Erythroblast (primary cell): ENCODE results near the gene WNT4.

Experiments used
- DNase-seq, 2 experiments: peaks; one replicate each; lab custom pipeline; 2025; lab: John Stamatoyannopoulos, UW
- GATA1 ChIP-seq: IDR thresholded peaks from 2 replicates; pipeline ENCODE4 v1.6.1; 2011; ENCODE audit warnings: low read depth, mild to moderate bottlenecking, control low read depth, low read length, moderate library complexity
- POLR2A ChIP-seq: IDR thresholded peaks from 2 replicates; pipeline ENCODE4 v1.6.1; 2011; ENCODE audit warnings: mild to moderate bottlenecking, low read length

WNT4 gene

DNA sequence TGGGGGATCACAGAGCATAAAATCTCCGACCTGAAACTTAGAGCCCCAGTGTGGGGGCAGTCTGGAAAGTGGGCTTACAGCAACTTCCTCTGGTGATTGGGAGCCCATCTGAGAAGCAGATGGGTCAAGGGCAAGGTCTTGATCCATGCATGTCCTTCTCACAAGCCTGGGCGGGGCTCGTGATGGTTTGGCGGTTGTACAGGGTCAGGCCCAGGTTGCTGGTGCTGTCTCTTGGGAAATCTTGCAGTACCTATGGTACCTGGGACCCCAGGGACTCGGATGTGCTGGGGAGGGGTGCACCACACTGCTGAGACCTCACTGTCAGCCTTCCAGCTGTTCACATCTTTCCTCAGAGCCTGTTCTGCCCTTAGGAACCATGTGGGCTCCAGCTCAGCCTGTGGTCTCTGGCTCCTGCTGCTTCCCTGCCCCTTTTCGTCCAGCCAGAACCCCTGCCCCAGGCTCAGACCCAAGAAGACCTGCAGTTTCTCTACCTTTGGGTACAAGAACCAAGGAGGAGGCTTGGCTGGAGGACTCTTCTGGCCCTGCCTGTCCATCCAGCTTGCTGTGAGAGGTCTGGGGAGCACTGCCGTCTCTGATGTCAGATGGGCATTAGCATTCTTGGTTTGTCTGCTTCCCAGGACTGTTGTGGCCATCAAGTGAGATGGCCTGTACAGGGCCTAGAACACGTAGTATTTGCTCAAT is 24.5 kb downstream of the WNT4 start:
- no peak for DNase-seq
- TF ChIP-seq POLR2A: no peak
- TF ChIP-seq GATA1: no peak

DNA sequence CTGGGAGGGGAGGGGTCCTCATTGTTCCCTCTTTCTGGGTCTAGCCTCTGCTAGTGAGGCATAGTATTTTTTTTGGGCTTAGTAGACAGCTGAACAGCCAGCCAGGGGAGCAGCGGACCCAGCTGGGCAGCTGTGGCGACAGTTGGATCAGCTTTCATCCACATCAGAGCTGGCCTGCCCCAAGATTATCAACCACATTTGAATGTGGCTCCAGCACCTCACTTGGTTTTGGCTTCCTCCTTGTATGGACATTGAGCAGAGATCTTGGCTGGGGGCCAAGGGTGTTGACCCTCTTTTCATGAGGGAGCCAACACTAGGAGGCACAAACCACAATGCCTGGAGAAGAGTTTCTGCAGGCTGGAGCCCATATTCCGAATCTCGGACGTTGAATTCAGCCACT is 25.0 kb downstream of the WNT4 start:
- TF ChIP-seq GATA1: no peak
- no peak for TF ChIP-seq POLR2A
- DNase-seq: peak in 1 of 2 experiments; percentile 40

DNA sequence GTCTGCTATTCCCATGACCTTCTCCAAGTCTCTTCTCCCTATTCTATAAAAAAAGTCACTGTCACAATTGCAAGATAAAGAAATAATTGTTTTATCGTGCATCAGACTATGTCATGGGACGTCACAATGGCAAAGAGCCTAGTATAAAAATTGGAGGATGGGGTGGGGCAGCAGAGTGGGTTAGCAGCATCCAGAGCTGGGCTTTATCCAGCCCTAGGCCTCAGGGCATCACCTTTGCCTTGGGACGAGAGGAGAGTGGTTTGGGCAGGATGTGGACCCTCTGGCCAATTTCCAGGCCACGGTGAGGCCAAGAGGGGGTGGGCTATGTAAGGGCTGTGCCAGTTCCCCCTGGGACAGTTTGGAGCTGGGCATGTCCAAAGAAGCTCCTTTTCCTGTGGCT is 25.7 kb downstream of the WNT4 start:
- no peak for DNase-seq
- TF ChIP-seq POLR2A (no peak), GATA1 (no peak)

DNA sequence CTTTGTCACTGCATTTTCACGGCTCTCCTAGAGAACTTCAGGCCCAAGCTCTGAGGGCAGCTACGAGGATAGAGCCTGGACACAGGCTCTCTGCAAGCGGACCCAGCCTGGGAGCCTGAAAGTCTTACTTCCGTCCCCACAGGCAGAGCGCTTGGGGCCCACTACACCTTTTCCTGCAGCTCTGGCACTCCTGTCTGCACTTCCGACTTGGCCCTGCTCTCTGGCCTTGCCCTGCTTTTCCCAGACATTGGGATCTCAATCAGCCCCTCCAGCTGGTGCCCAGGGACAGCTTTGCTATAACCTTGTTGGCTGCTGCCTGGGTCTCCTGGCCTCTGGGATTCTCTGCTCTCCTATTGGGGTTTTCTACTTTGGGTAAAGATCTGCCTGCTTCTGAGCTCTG is 27.6 kb downstream of the WNT4 start:
- TF ChIP-seq GATA1 (no peak), POLR2A (no peak)

DNA sequence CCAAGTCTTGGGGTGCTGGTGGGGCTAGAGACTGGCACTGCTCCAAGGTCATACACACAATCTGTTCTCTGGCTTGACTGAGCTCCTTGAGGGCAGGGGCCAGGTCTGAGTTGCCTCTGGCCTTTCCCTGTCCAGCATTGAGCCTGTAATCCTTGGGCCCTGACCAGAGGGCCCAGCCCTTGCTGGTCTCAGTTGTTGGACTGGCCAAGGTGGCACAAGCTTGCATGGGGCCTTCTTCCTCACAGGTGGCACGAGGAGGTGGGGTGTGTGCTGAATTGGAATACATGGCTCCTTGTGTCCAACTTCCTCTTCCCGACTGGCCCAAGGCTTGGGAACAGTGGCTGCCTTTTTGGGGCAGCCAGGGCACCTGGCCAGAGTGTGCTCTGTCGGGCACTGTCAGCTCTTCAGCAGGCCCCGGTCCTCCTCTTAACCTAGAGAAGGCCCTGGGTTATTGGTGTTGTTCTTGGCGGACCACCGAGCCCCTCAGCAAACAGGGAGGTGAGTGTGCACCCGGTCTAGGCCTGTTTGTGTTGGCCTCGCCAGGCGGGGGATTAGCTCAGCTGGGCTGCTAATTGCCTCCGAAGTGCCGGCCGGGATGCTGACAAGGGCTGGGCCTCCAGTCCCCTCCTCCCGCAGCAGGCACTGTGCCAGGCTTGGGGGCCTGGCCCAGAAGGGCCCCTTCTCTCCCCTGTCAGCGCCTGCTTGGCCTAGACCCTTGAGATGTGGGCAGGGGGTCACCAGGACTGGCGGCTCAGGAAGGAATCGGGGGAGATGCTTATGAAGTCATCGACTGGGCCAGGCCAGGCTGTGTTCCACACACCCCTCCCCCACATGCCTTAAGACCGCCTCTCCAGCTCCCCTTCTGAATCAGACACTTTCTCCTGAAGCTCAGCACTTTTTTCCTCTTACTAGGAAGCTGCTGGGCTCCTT is 28.5 kb downstream of the WNT4 start:
- TF ChIP-seq POLR2A (no peak), GATA1 (no peak)
- no peak for DNase-seq

More for the DNA sequence above, 27.6 kb downstream of the WNT4 start:
- DNase-seq: no peak

DNA sequence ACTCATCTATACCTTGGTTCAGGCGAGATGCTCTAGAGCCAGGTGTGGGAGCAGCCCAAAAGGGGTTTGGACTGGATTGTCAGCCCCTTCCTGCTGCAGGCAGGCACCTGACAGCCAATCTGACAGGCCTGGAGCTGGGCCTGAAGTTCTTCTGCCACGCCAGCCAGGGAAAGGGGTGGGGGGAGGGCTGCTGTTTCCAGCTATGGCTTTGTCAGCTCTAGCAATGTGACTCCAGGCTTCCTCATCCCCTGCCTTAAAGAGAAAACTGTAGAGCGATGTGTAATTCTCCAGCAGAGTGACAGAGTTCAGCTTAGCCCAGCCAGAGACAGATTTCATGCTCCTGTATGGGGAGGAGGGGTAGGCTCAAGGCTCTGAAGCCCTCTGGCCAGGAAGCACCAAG is 30.3 kb downstream of the WNT4 start:
- TF ChIP-seq POLR2A: no peak
- TF ChIP-seq GATA1: no peak
- no peak for DNase-seq

DNA sequence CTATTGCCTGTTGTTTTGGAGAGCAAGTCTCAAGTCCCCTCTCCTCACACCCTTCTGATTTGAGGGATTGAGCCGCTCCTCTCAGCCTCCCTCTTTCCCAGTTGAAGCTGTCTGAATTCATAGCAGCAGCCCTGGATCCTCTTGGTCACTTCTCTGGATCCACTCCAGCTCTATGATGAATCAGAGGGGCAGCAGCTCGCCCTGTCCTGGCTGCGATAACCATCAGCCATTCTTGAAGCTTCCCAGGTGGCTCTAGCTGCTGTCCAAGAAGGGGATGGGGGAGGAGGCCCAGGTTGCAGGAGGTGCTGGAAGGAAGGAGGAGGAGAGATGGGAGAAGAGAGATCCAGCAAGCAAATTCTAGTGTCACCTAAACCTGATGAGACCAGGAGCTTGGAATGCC is 31.3 kb downstream of the WNT4 start:
- TF ChIP-seq GATA1: no peak
- no peak for TF ChIP-seq POLR2A

DNA sequence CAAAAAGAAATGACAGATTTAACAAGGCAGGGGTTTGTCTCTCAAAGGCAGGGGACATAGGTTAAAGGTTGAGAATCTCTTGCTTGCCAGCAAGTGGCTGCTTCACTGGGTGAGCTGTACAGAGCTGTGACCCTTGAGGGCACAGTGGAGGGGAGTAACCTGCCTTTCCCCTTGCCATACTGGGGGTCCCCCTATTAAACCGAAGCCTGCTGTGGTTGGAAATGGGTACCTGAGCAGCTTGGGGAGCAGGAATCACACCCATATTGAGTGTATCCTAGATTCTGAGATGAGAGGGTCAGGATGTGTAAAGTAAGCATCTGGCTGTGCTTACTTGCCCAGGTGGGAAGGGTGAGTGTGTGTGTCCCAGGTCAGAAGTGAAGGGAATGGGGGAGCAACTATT is 31.8 kb downstream of the WNT4 start:
- TF ChIP-seq GATA1 (no peak), POLR2A (no peak)
- DNase-seq: no peak

More for the DNA sequence above, 31.3 kb downstream of the WNT4 start:
- DNase-seq: no peak

DNA sequence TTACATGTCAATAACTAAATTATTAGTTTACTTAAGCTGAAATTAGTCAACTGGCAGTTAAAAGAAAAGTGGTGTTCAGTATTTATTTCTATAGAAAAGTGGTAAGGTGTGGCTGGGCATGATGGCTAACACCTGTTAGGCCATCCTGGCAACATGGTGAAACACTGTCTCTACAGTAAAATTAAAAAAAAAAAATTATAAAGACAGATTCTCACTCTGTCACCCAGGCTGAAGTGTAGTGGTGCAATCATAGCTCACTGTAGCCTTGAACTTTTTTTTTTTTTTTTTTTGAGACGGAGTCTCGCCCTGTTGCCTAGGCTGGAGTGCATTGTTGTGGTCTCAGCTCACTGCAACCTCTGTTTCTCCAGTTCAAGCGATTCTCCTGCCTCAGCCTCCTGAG is 32.9 kb downstream of the WNT4 start:
- TF ChIP-seq POLR2A (no peak), GATA1 (no peak)
- DNase-seq: no peak

DNA sequence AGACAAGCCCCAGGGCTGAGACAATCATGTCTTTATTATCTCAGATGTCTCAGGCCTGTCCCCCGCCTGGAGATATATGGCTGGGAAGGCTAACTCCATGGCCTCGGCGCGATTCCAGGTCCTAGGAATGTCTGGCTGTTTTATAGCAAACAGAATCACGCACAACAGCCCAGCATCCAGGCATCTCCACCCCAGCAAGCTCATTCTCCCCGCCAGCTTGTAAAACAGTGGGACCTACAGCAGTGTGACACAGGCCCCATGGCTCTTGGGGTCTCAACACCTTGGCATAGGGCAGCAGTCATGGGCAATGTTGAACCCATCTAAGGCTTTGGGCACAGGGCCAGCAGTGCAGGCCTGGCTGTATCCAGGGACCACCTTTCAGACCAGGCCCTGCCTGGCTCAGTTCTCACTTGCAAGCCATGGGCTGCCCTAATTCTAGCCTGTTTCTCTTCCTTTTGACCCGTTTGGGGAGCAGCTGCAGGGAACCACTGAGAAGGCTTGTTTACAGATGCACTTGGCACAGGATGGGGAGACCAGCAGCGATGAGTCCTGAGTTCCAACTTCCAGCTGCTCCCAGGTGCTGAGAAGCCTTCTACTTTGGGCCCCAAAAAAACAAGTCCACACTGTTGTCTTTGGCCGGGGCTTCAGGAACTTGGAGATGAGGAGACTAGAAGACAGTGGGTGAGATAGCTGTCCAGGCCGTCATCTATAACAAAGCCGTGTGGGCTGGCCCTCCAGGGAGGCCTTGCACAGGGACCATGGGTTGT is 34.4 kb downstream of the WNT4 start:
- DNase-seq: no peak
- TF ChIP-seq GATA1 (no peak), POLR2A (no peak)

DNA sequence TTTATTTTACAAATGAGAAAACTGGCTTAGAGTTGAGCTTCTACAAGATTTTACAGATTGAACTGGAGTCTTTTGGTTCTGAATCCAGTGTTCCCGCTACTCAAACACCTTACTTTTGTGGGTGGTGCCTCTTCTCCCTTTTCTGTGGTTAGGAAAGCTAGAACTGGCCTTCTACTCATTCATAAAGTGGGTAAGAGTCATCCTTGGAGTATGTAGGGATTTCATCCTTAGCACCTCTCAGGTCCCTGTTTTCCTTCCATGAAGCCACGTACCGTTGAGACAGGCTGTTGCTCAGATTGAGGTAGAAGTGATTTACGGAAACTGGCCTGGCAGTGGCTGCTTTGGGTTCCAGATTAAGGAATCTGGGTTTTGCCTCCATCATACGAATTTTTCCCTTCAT is 35.8 kb downstream of the WNT4 start:
- DNase-seq: no peak
- TF ChIP-seq POLR2A (no peak), GATA1 (no peak)

DNA sequence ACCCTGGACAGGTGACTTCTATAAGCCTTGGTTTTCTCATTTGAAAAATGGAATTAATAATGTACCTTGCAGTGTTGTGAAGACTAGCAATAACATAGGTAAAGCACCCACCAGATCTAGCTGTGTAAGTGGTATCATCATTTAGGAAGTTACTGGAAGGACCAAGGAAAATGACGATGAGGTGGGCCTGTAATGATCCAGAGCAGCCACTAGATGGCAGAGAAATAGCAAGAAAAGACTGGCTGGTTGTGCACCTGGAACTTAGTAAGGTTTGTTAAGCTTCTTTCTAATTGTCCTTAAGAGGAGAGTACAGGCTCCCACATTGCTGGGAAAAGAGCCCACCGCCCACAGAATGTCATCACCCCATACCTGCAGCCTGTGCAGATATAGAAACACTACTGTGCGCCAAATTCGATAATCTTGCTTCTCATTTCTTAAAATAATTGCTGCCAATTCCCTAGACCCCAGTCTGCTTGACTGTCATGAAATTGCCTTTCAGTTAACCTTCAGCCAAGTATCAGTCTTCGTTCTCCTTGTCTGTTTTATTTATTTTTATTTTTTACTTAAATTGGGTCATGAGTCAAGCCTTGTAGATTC is 37.2 kb downstream of the WNT4 start:
- peak in 1 of 2 experiments; percentile 72 for DNase-seq
- TF ChIP-seq GATA1: no peak
- TF ChIP-seq POLR2A: no peak

DNA sequence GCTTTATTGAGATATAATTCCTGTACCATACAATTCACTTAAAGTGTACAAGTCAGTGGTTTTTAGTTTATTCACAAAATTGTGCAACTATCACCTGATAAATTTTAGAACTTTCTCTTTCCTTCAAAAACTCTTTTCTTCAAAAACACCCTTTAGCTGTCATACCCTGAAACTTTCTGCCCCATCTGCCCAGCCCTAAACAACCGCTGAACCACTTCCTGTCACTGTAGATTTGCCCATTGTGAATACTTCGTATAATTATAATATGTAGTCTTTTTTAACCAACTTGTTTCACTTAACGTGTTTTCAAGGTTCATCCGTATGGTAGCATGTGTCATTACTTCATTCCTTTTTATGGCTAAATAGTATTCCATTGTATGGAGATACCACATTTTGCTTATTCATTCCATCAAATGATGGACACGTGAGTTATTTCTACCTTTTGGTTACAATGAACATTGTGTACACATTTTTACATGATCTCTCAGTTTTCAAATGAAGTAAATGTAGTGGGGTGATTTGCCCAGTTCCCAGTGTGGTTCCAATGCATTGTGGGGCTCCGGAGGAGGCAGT is 37.9 kb downstream of the WNT4 start:
- no peak for TF ChIP-seq GATA1
- no peak for TF ChIP-seq POLR2A
- no peak for DNase-seq
